HepG2 (cell line): ENCODE data around the gene C2orf81. TPM values are rescaled to one million over a fixed set of nuclear protein-coding genes. Genes with fewer than 3 reads are reported as not detected.

ENCODE experiments used
- ATF7 ChIP-seq, 2 experiments: fragments of 450-650 bp in 1 of 2; sonication (generic) in 1 of 2; formaldehyde crosslinking in 1 of 2; IDR thresholded peaks; 2 replicates each; pipeline versions ENCODE4 v1.4.0 to v1.6.1; 2016 to 2020; ENCODE audit warnings: antibody characterized with exemption in 1 of 2, mild to moderate bottlenecking in 1 of 2, missing genetic modification reagents in 1 of 2
- ATRX ChIP-seq: sonication (generic); formaldehyde crosslinking; IDR thresholded peaks from 2 replicates; pipeline ENCODE4 v1.4.0; 2020; ENCODE audit warnings: missing genetic modification reagents, borderline replicate concordance
- NCOA1 ChIP-seq: sonication (generic); formaldehyde crosslinking; IDR thresholded peaks from 2 replicates; pipeline ENCODE4 v1.9.0; 2021; ENCODE audit warnings: missing genetic modification reagents
- RAD21 ChIP-seq: fragments of 450-650 bp; formaldehyde crosslinking; IDR thresholded peaks from 2 replicates; pipeline ENCODE4 v1.5.0; 2020; ENCODE audit warnings: mild to moderate bottlenecking
- RAD51 ChIP-seq: fragments of 450-650 bp; IDR thresholded peaks from 2 replicates; pipeline ENCODE4 v1.6.1; 2016; ENCODE audit warnings: borderline replicate concordance
- SAFB2 ChIP-seq: sonication (generic); formaldehyde crosslinking; IDR thresholded peaks from 2 replicates; pipeline ENCODE4 v1.5.1; 2020; ENCODE audit warnings: missing genetic modification reagents, low read depth, mild to moderate bottlenecking, borderline replicate concordance
- SPEN ChIP-seq: sonication (generic); formaldehyde crosslinking; IDR thresholded peaks from 2 replicates; pipeline ENCODE4 v1.5.1; 2020; ENCODE audit warnings: low read depth, mild to moderate bottlenecking, missing genetic modification reagents
- TCF12 ChIP-seq, 2 experiments: fragments of 450-650 bp in 1 of 2; sonication (generic) in 1 of 2; formaldehyde crosslinking in 1 of 2; IDR thresholded peaks; 2 replicates each; pipeline versions ENCODE4 v1.6.1 to v1.8.0; 2017 to 2022; ENCODE audit warnings: antibody characterized with exemption in 1 of 2, mild to moderate bottlenecking in 1 of 2, missing genetic modification reagents in 1 of 2, moderate library complexity in 1 of 2
- THAP7 ChIP-seq: sonication (generic); formaldehyde crosslinking; IDR thresholded peaks from 2 replicates; pipeline ENCODE4 v1.8.1; 2023; ENCODE audit warnings: mild to moderate bottlenecking, missing genetic modification reagents
- XBP1 ChIP-seq: sonication (generic); formaldehyde crosslinking; IDR thresholded peaks from 2 replicates; pipeline ENCODE4 v1.5.0; 2020; ENCODE audit warnings: missing genetic modification reagents
- ZBTB38 ChIP-seq: sonication (generic); formaldehyde crosslinking; IDR thresholded peaks from 2 replicates; pipeline ENCODE4 v1.5.1; 2020; ENCODE audit warnings: mild to moderate bottlenecking, missing genetic modification reagents
- ZC3H4 ChIP-seq: sonication (generic); formaldehyde crosslinking; IDR thresholded peaks from 2 replicates; pipeline ENCODE4 v1.4.0; 2020; ENCODE audit warnings: missing genetic modification reagents, borderline replicate concordance
- ZNF138 ChIP-seq: sonication (generic); formaldehyde crosslinking; IDR thresholded peaks from 2 replicates; pipeline ENCODE4 v1.5.0; 2020; ENCODE audit warnings: mild to moderate bottlenecking, low read depth, missing genetic modification reagents
- ZNF264 ChIP-seq: sonication (generic); formaldehyde crosslinking; IDR thresholded peaks from 2 replicates; pipeline ENCODE4 v1.4.0; 2020; ENCODE audit warnings: missing genetic modification reagents
- ZNF329 ChIP-seq: sonication (generic); formaldehyde crosslinking; IDR thresholded peaks from 2 replicates; pipeline ENCODE4 v1.9.0; 2021; ENCODE audit warnings: low read depth, mild to moderate bottlenecking, missing genetic modification reagents
- ZNF33B ChIP-seq: sonication (generic); formaldehyde crosslinking; IDR thresholded peaks from 2 replicates; pipeline ENCODE4 v1.5.1; 2020; ENCODE audit warnings: mild to moderate bottlenecking, missing genetic modification reagents
- ZNF407 ChIP-seq: sonication (generic); formaldehyde crosslinking; IDR thresholded peaks from one replicate; pipeline ENCODE4 v1.5.1; 2020; ENCODE audit warnings: mild to moderate bottlenecking, missing genetic modification reagents; ENCODE audit errors: not compliant biosample characterization
- ZNF44 ChIP-seq: sonication (generic); formaldehyde crosslinking; IDR thresholded peaks from 2 replicates; pipeline ENCODE4 v1.5.1; 2020; ENCODE audit warnings: mild to moderate bottlenecking, missing genetic modification reagents
- ZNF768 ChIP-seq: sonication (generic); formaldehyde crosslinking; IDR thresholded peaks from 2 replicates; pipeline ENCODE4 v1.4.0; 2020; ENCODE audit warnings: missing genetic modification reagents
- ZNF878 ChIP-seq: sonication (generic); formaldehyde crosslinking; IDR thresholded peaks from 2 replicates; pipeline ENCODE4 v1.8.1; 2023; ENCODE audit warnings: mild to moderate bottlenecking, missing genetic modification reagents, moderate library complexity
- polyA plus RNA-seq, 8 experiments: library from polyadenylated mRNA; depleted of rRNA in 3 of 8; stranded (reverse) in 7 of 8; unstranded in 1 of 8; fragments of >200 nt; fragmentation: Illumina TruSeq in 4 of 8; extraction: Trizol in 4 of 8; gene quantifications; 2 replicates each; pipeline versions ENCODE4 v1.2.1 to v1.2.3, GENCODE V29; 2011 to 2016; ENCODE audit warnings: low read depth in 4 of 8, missing spikeins in 1 of 8, mixed read lengths in 1 of 8; ENCODE audit not compliant: insufficient read depth in 1 of 8
- total RNA-seq, 5 experiments: library from RNA; depleted of rRNA; stranded (reverse); fragments of >200 nt; fragmentation: Illumina TruSeq; extraction: Trizol; gene quantifications; 2 replicates each; pipeline ENCODE4 v1.2.3, GENCODE V29; 2016; ENCODE audit warnings: low read depth in 1 of 5
- TF ChIP-seq, protein P1 (sequence below): sonication (generic); formaldehyde crosslinking; IDR thresholded peaks from 2 replicates; pipeline ENCODE4 v1.8.1; 2023; ENCODE audit warnings: mild to moderate bottlenecking, inconsistent platforms, moderate library complexity, missing genetic modification reagents, borderline replicate concordance

The C2orf81 gene
- total and polyA plus RNA-seq, 2 of the 13 experiments (the other 11 are each of a cell fraction or from before 2014, with no cell fraction given): 0.15 to 0.17 TPM

DNA sequence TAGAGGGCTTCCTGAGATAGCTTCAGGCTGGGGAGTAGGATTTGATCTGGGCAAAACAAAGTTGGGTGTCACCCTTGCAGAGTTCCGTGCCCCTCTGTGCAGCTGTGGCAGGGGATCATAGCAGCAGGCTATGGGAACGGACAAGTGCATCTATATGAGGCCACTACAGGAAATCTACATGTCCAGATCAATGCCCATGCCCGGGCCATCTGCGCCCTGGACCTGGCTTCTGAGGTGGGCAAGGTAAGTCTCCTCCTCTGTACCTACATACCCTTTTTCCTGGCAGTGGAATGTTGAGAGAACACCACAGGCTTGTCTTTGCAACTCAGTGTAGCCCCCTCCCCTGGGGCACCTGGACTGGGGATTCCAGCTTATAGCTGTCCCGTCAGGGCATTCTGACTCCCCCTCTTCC lies 3.6 kb upstream of the C2orf81 start (continued):
- TF ChIP-seq NCOA1 (CRISPR knock-in tag): no peak
- no peak for TF ChIP-seq TCF12 (IDR thresholded peaks at IDR 0.05)
- TF ChIP-seq TCF12 (CRISPR knock-in tag; IDR thresholded peaks at IDR 0.05): no peak
- no peak for TF ChIP-seq ATRX (CRISPR knock-in tag)
- TF ChIP-seq XBP1 (CRISPR knock-in tag): no peak
- no peak for TF ChIP-seq ZNF138 (CRISPR knock-in tag)
- TF ChIP-seq SPEN (CRISPR knock-in tag): no peak
- no peak for TF ChIP-seq RAD21 (CRISPR knock-in tag)
- no peak for TF ChIP-seq ZNF329 (CRISPR knock-in tag)
- TF ChIP-seq THAP7 (CRISPR knock-in tag): 0 out of 2 replicates have a peak, but pooled peaks have one; percentile 9
- TF ChIP-seq ZNF44 (CRISPR knock-in tag): 0 out of 2 replicates have a peak, but pooled peaks have one; percentile 26
- TF ChIP-seq ZNF768: no peak
- no peak for TF ChIP-seq ZNF878
- TF ChIP-seq ZNF264 (CRISPR knock-in tag): no peak
- no peak; the same call in 1 of the 2 replicates for TF ChIP-seq ZC3H4 (CRISPR knock-in tag)
- no peak for TF ChIP-seq RAD51
- TF ChIP-seq ATF7 (IDR thresholded peaks at IDR 0.05): no peak
- TF ChIP-seq ATF7 (CRISPR knock-in tag; IDR thresholded peaks at IDR 0.05): no peak
- no peak for TF ChIP-seq ZNF407
- TF ChIP-seq, protein P1, sequence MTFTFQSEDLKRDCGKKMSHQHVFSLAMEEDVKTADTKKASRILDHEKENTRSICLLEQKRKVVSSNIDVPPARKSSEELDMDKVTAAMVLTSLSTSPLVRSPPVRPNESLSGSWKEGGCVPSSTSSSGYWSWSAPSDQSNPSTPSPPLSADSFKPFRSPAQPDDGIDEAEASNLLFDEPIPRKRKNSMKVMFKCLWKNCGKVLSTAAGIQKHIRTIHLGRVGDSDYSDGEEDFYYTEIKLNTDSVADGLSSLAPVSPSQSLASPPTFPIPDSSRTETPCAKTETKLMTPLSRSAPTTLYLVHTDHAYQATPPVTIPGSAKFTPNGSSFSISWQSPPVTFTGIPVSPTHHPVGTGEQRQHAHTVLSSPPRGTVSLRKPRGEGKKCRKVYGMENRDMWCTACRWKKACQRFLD: 0 out of 2 replicates have a peak, but pooled peaks have one; percentile 41
- TF ChIP-seq ZNF33B (CRISPR knock-in tag): no peak
- no peak for TF ChIP-seq ZBTB38 (CRISPR knock-in tag)
- TF ChIP-seq SAFB2 (CRISPR knock-in tag): 0 out of 2 replicates have a peak, but pooled peaks have one; percentile 30
